ENCODE measurements around the gene WDR5. TPM values are rescaled to one million over a fixed set of nuclear protein-coding genes. Genes with fewer than 3 reads are reported as not detected.

WDR5 gene
- total and polyA plus RNA-seq, 2 donors (not counting 1 experiment from before 2014, with no cell fraction given), result 15.5 to 26.0 TPM

DNA sequence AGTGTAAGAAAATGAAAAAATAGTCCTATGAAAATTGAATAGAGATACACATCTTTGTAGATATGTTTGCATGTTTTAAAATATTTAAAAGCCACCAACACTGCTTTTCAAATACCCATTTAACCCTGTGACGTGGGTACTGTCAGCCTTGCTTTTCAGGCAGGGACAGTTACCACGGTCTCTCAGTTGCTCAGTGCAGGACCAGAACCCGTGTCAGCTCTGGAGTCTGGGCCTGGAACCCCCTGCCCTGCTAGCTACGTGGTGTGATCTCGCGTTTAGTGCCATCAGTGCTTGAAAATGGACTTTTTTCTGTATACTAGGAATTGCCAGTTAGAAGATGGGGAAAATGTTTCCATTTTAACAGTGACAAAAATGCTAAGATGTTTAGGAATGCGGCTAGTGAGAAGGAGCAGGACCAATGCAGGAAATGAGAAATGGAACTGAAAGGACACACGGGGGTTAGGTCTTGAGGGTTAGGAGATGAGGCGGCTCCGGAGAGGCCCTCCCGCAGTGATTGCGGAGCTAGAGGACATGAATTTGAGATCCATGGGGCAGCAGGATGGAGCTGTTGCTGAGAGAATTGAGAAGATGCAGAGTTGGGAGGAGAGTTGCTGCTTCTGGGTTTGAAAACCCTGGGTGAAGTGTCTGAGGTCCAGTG is 14.8 kb downstream of the WDR5 start:
- H3K36me3 ChIP-seq (ENCODE audit: control insufficient read depth, insufficient read depth, low read length), result peaks cover 45% of the 10 kb centered on the region

DNA sequence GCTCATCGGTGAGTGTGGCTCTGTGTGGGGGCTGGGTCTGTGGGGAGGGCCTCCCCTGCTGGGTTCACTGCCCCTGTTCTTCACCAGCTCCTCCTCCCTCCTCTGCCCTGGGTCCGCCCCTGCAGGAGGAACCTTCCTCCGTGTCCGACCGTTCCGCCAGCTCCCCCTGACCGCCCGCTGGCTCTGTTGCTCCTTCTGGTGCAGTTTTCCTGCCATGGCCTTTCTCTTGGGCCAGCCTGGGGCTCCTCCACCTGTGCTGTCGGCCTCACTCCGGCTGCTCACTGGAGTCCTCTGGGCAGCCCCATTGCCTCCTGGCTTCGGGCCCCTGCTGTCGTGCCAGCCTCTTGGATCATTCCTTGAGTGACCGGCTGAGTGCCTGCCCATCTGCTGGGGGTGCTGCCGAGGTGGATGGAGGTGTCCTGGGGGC is 16.2 kb downstream of the WDR5 start:
- Histone ChIP-seq H3K4me3 (replicated peaks in 1 of 4; ENCODE audit: control extremely low read depth in 1 of 4, insufficient read depth in 1 of 4, low read depth in 3 of 4, low read length in 4 of 4) (no peak overlapping the region), H3K27me3 (ENCODE audit: control insufficient read depth, insufficient read depth, low read length) (no peaks in the 10 kb centered on the region), H3K9me3 (ENCODE audit: control insufficient read depth, insufficient read depth, low read depth, low read length) (no peaks in the 10 kb centered on the region), H3K27ac (ENCODE audit: insufficient read depth, low read length) (no peak overlapping the region), H3K79me2 (ENCODE audit: control insufficient read depth, insufficient read depth, low read length) (no peaks in the 10 kb centered on the region), H3K36me3 (ENCODE audit: control insufficient read depth, insufficient read depth, low read length) (peaks cover 55% of the 10 kb centered on the region), H4K20me1 (ENCODE audit: control insufficient read depth, extremely low read depth, insufficient read depth, low read length) (no peaks in the 10 kb centered on the region), H2AFZ (ENCODE audit: low read length) (no peak overlapping the region), H3K4me2 (ENCODE audit: extremely low read depth, insufficient read depth, low read length) (no peak overlapping the region), H3K4me1 (ENCODE audit: control insufficient read depth, extremely low read depth, insufficient read depth, low read length) (peaks cover 2% of the 10 kb centered on the region), H3K9ac (ENCODE audit: insufficient read depth, low read length) (no peak overlapping the region)
- no peak for DNase-seq (ENCODE audit: low read depth in 2 of 2)
- no peak for TF ChIP-seq EZH2 (IDR thresholded peaks at IDR 0.05; ENCODE audit: low read length, missing control alignments)
- TF ChIP-seq, protein P1, sequence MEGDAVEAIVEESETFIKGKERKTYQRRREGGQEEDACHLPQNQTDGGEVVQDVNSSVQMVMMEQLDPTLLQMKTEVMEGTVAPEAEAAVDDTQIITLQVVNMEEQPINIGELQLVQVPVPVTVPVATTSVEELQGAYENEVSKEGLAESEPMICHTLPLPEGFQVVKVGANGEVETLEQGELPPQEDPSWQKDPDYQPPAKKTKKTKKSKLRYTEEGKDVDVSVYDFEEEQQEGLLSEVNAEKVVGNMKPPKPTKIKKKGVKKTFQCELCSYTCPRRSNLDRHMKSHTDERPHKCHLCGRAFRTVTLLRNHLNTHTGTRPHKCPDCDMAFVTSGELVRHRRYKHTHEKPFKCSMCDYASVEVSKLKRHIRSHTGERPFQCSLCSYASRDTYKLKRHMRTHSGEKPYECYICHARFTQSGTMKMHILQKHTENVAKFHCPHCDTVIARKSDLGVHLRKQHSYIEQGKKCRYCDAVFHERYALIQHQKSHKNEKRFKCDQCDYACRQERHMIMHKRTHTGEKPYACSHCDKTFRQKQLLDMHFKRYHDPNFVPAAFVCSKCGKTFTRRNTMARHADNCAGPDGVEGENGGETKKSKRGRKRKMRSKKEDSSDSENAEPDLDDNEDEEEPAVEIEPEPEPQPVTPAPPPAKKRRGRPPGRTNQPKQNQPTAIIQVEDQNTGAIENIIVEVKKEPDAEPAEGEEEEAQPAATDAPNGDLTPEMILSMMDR (conservative IDR thresholded peaks at IDR 0.05 in 1 of 2, IDR thresholded peaks at IDR 0.05 in 1 of 2; ENCODE audit: low read depth in 1 of 2, low read length in 2 of 2), result no peak

More for the DNA sequence above, 14.8 kb downstream of the WDR5 start:
- Histone ChIP-seq H3K4me1 (ENCODE audit: control insufficient read depth, extremely low read depth, insufficient read depth, low read length) (peaks cover 2% of the 10 kb centered on the region), H3K9me3 (ENCODE audit: control insufficient read depth, insufficient read depth, low read depth, low read length) (no peaks in the 10 kb centered on the region), H3K9ac (ENCODE audit: insufficient read depth, low read length) (no peak overlapping the region), H3K27me3 (ENCODE audit: control insufficient read depth, insufficient read depth, low read length) (no peaks in the 10 kb centered on the region), H4K20me1 (ENCODE audit: control insufficient read depth, extremely low read depth, insufficient read depth, low read length) (no peaks in the 10 kb centered on the region), H3K27ac (ENCODE audit: insufficient read depth, low read length) (peak overlapping the region; percentile 20), H3K79me2 (ENCODE audit: control insufficient read depth, insufficient read depth, low read length) (no peaks in the 10 kb centered on the region), H2AFZ (ENCODE audit: low read length) (no peak overlapping the region), H3K4me3 (replicated peaks in 1 of 4; ENCODE audit: control extremely low read depth in 1 of 4, insufficient read depth in 1 of 4, low read depth in 3 of 4, low read length in 4 of 4) (no peak overlapping the region), H3K4me2 (ENCODE audit: extremely low read depth, insufficient read depth, low read length) (no peak overlapping the region)
- no peak for TF ChIP-seq EZH2 (IDR thresholded peaks at IDR 0.05; ENCODE audit: low read length, missing control alignments)
- TF ChIP-seq, protein P1 (conservative IDR thresholded peaks at IDR 0.05 in 1 of 2, IDR thresholded peaks at IDR 0.05 in 1 of 2; ENCODE audit: low read depth in 1 of 2, low read length in 2 of 2), result no peak
- no peak for DNase-seq (ENCODE audit: low read depth in 2 of 2)

DNA sequence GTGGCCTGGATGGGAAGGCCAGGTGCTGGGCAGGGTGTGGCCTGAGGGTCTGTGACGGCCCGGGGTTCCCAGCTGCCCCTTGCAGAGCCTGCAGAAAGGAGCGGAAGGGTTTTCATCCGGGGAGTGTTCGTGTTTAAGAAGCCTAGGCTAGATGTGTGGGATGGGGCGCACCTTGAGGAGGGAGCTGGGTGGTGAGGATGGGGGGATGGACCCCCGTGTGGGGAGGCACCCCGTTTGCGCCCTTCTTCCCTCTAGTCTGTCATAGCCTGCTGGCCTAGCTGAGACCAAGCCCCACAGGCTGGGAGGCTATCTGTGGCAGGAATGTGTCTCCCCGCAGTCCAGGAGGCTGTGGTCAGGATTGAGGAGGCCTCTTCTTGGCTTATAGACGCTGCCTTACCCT is 16.6 kb downstream of the WDR5 start:
- TF ChIP-seq, protein P1 (conservative IDR thresholded peaks at IDR 0.05 in 1 of 2, IDR thresholded peaks at IDR 0.05 in 1 of 2; ENCODE audit: low read depth in 1 of 2, low read length in 2 of 2), result no peak
- TF ChIP-seq EZH2 (IDR thresholded peaks at IDR 0.05; ENCODE audit: low read length, missing control alignments), result no peak
- H3K9ac ChIP-seq (ENCODE audit: insufficient read depth, low read length), result no peak overlapping the region
- H3K79me2 ChIP-seq (ENCODE audit: control insufficient read depth, insufficient read depth, low read length), result no peaks in the 10 kb centered on the region
- no peak overlapping the region for H2AFZ ChIP-seq (ENCODE audit: low read length)
- no peaks in the 10 kb centered on the region for H3K9me3 ChIP-seq (ENCODE audit: control insufficient read depth, insufficient read depth, low read depth, low read length)
- no peak overlapping the region for H3K27ac ChIP-seq (ENCODE audit: insufficient read depth, low read length)
- H3K4me2 ChIP-seq (ENCODE audit: extremely low read depth, insufficient read depth, low read length), result no peak overlapping the region
- H3K36me3 ChIP-seq (ENCODE audit: control insufficient read depth, insufficient read depth, low read length), result peaks cover 56% of the 10 kb centered on the region
- no peaks in the 10 kb centered on the region for H4K20me1 ChIP-seq (ENCODE audit: control insufficient read depth, extremely low read depth, insufficient read depth, low read length)
- H3K27me3 ChIP-seq (ENCODE audit: control insufficient read depth, insufficient read depth, low read length), result no peaks in the 10 kb centered on the region
- no peak overlapping the region for H3K4me3 ChIP-seq (replicated peaks in 1 of 4; ENCODE audit: control extremely low read depth in 1 of 4, insufficient read depth in 1 of 4, low read depth in 3 of 4, low read length in 4 of 4)
- peaks cover 2% of the 10 kb centered on the region for H3K4me1 ChIP-seq (ENCODE audit: control insufficient read depth, extremely low read depth, insufficient read depth, low read length)
- DNase-seq (ENCODE audit: low read depth in 2 of 2), result no peak
